ENCODE results near the gene CHODL. TPM values are rescaled to one million over a fixed set of nuclear protein-coding genes. Genes with fewer than 3 reads are reported as not detected.

CHODL gene
- total RNA-seq, 1 donor from 2014 or later, result 0.36 TPM

GRCh38 chr21:18253799-18254198 lies 9.2 kb downstream of the CHODL start:
- Mint-ChIP-seq H3K4me3 (ENCODE audit: unreplicated experiment) (no peak overlapping the region), H3K27ac (ENCODE audit: unreplicated experiment) (no peak overlapping the region), H3K4me1 (ENCODE audit: low read depth, unreplicated experiment) (no peaks in the 10 kb centered on the region), H3K36me3 (ENCODE audit: low read depth, unreplicated experiment) (no peaks in the 10 kb centered on the region), H3K9me3 (ENCODE audit: unreplicated experiment) (no peaks in the 10 kb centered on the region), H3K27me3 (ENCODE audit: low read depth, unreplicated experiment) (no peaks in the 10 kb centered on the region)
- TF ChIP-seq CTCF (IDR thresholded peaks at IDR 0.05; ENCODE audit: insufficient read depth, low read depth, low read length), result no peak
- TF ChIP-seq EZH2 (IDR thresholded peaks at IDR 0.05; ENCODE audit: insufficient read depth, low read length), result no peak
- no peak overlapping the region for H2AFZ ChIP-seq (ENCODE audit: low read depth, low read length)
- H3K27me3 ChIP-seq (ENCODE audit: insufficient read depth, low read length), result no peaks in the 10 kb centered on the region
- H3K9ac ChIP-seq (ENCODE audit: low read length), result no peak overlapping the region
- H3K9me3 ChIP-seq (ENCODE audit: insufficient read depth, low read depth, low read length), result no peaks in the 10 kb centered on the region
- FAIRE-seq (no peak), DNase-seq (ENCODE audit: low read depth) (no peak)
- no peaks in the 10 kb centered on the region for H3K79me2 ChIP-seq (ENCODE audit: insufficient read depth, low read length)
- H3K4me2 ChIP-seq (ENCODE audit: low read length), result no peak overlapping the region
- no peaks in the 10 kb centered on the region for H4K20me1 ChIP-seq (ENCODE audit: insufficient read depth, low read length)
- H3K4me1 ChIP-seq (ENCODE audit: insufficient read depth, low read length), result no peaks in the 10 kb centered on the region
- H3K4me3 ChIP-seq (ENCODE audit: insufficient read depth, low read depth, low read length), result no peak overlapping the region
- H3K27ac ChIP-seq (ENCODE audit: low read depth, low read length), result no peak overlapping the region
- H3K36me3 ChIP-seq (ENCODE audit: insufficient read depth, low read length), result no peaks in the 10 kb centered on the region

- H3K4me2 ChIP-seq (ENCODE audit: low read length), result no peak overlapping the region
- Mint-ChIP-seq H3K27ac (ENCODE audit: unreplicated experiment) (no peak overlapping the region), H3K4me1 (ENCODE audit: low read depth, unreplicated experiment) (no peaks in the 10 kb centered on the region), H3K4me3 (ENCODE audit: unreplicated experiment) (no peak overlapping the region), H3K9me3 (ENCODE audit: unreplicated experiment) (peaks cover 4% of the 10 kb centered on the region), H3K27me3 (ENCODE audit: low read depth, unreplicated experiment) (no peaks in the 10 kb centered on the region), H3K36me3 (ENCODE audit: low read depth, unreplicated experiment) (no peaks in the 10 kb centered on the region)
- TF ChIP-seq EZH2 (IDR thresholded peaks at IDR 0.05; ENCODE audit: insufficient read depth, low read length) (no peak), CTCF (IDR thresholded peaks at IDR 0.05; ENCODE audit: insufficient read depth, low read depth, low read length) (no peak)
- no peak for FAIRE-seq
- no peak overlapping the region for H2AFZ ChIP-seq (ENCODE audit: low read depth, low read length)
- H3K79me2 ChIP-seq (ENCODE audit: insufficient read depth, low read length), result no peaks in the 10 kb centered on the region
- no peaks in the 10 kb centered on the region for H4K20me1 ChIP-seq (ENCODE audit: insufficient read depth, low read length)
- DNase-seq (ENCODE audit: low read depth), result no peak
- H3K27me3 ChIP-seq (ENCODE audit: insufficient read depth, low read length), result no peaks in the 10 kb centered on the region
- H3K9ac ChIP-seq (ENCODE audit: low read length), result no peak overlapping the region
- H3K4me3 ChIP-seq (ENCODE audit: insufficient read depth, low read depth, low read length), result no peak overlapping the region
- H3K9me3 ChIP-seq (ENCODE audit: insufficient read depth, low read depth, low read length), result no peaks in the 10 kb centered on the region
- no peaks in the 10 kb centered on the region for H3K4me1 ChIP-seq (ENCODE audit: insufficient read depth, low read length)
- H3K36me3 ChIP-seq (ENCODE audit: insufficient read depth, low read length), result no peaks in the 10 kb centered on the region
- H3K27ac ChIP-seq (ENCODE audit: low read depth, low read length), result no peak overlapping the region
These were observed 21.3 kb downstream of the CHODL start for GRCh38 chr21:18265944-18266343.

- Histone ChIP-seq H4K20me1 (ENCODE audit: insufficient read depth, low read length) (no peaks in the 10 kb centered on the region), H3K4me1 (ENCODE audit: insufficient read depth, low read length) (no peaks in the 10 kb centered on the region), H3K36me3 (ENCODE audit: insufficient read depth, low read length) (no peaks in the 10 kb centered on the region), H2AFZ (ENCODE audit: low read depth, low read length) (no peak overlapping the region), H3K27me3 (ENCODE audit: insufficient read depth, low read length) (no peaks in the 10 kb centered on the region), H3K4me2 (ENCODE audit: low read length) (no peak overlapping the region), H3K79me2 (ENCODE audit: insufficient read depth, low read length) (no peaks in the 10 kb centered on the region), H3K4me3 (ENCODE audit: insufficient read depth, low read depth, low read length) (no peak overlapping the region), H3K9me3 (ENCODE audit: insufficient read depth, low read depth, low read length) (no peaks in the 10 kb centered on the region), H3K9ac (ENCODE audit: low read length) (no peak overlapping the region), H3K27ac (ENCODE audit: low read depth, low read length) (no peak overlapping the region)
- FAIRE-seq, result no peak
- H3K27me3 Mint-ChIP-seq (ENCODE audit: low read depth, unreplicated experiment), result no peaks in the 10 kb centered on the region
- no peaks in the 10 kb centered on the region for H3K36me3 Mint-ChIP-seq (ENCODE audit: low read depth, unreplicated experiment)
- no peak overlapping the region for H3K27ac Mint-ChIP-seq (ENCODE audit: unreplicated experiment)
- DNase-seq (ENCODE audit: low read depth), result no peak
- no peak overlapping the region for H3K4me3 Mint-ChIP-seq (ENCODE audit: unreplicated experiment)
- peaks cover 4% of the 10 kb centered on the region for H3K9me3 Mint-ChIP-seq (ENCODE audit: unreplicated experiment)
- no peak for TF ChIP-seq CTCF (IDR thresholded peaks at IDR 0.05; ENCODE audit: insufficient read depth, low read depth, low read length)
- TF ChIP-seq EZH2 (IDR thresholded peaks at IDR 0.05; ENCODE audit: insufficient read depth, low read length), result no peak
- H3K4me1 Mint-ChIP-seq (ENCODE audit: low read depth, unreplicated experiment), result no peaks in the 10 kb centered on the region
These were observed 22.9 kb downstream of the CHODL start for GRCh38 chr21:18267496-18267895.
